Erythroblast (primary cell): ENCODE results near the gene PLAAT4.

Experiments used
- GATA1 ChIP-seq: IDR thresholded peaks from 2 replicates; pipeline ENCODE4 v1.6.1; 2011; ENCODE audit warnings: low read depth, mild to moderate bottlenecking, control low read depth, low read length, moderate library complexity
- POLR2A ChIP-seq: IDR thresholded peaks from 2 replicates; pipeline ENCODE4 v1.6.1; 2011; ENCODE audit warnings: mild to moderate bottlenecking, low read length

DNA sequence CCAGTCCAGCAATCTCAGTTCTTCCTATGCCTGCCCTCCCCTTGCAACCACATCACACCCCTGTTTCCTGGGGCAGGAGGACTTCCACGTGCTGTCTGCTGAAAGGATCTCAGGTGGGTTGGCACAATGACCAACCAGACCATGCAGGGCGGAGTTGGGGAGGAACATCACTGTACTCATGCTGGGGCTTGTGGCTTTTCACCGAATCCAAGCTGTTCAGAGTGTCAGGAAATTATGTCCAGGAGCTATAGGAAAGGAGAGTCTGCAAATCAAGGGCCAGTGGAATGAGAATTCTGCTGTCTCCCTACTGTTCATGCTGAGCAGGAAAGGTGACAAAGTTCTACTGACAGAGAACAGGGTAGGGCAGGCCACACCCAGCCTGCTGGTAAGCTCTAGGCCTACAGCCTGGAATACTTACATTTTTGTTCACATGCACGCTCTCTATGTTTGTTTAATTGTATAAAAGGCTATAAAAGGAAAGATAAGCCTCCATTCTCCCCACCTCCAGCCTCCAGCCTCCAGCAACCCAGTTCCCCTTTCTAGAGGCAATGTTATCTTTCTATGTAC lies 28.3 kb downstream of the PLAAT4 start:
- TF ChIP-seq POLR2A (no peak), GATA1 (no peak)
